Suppressor macrophage treated with lipopolysaccharide for 1 hour (primary cell): ENCODE data around the gene GRAMD1A.
A peak's percentile ranks its signal among the peaks of the same experiment; 100 is the strongest.
"Not testable (repeated sequence)": the region's sequence is repeated elsewhere in the genome, so short reads cannot be mapped to it uniquely, and the experiment has no call there.

Experiments used
- DNase-seq, 3 donors: peaks; one replicate each; pipeline ENCODE4 v3.0.0-alpha.2; 2020 to 2022

GRAMD1A gene

DNA sequence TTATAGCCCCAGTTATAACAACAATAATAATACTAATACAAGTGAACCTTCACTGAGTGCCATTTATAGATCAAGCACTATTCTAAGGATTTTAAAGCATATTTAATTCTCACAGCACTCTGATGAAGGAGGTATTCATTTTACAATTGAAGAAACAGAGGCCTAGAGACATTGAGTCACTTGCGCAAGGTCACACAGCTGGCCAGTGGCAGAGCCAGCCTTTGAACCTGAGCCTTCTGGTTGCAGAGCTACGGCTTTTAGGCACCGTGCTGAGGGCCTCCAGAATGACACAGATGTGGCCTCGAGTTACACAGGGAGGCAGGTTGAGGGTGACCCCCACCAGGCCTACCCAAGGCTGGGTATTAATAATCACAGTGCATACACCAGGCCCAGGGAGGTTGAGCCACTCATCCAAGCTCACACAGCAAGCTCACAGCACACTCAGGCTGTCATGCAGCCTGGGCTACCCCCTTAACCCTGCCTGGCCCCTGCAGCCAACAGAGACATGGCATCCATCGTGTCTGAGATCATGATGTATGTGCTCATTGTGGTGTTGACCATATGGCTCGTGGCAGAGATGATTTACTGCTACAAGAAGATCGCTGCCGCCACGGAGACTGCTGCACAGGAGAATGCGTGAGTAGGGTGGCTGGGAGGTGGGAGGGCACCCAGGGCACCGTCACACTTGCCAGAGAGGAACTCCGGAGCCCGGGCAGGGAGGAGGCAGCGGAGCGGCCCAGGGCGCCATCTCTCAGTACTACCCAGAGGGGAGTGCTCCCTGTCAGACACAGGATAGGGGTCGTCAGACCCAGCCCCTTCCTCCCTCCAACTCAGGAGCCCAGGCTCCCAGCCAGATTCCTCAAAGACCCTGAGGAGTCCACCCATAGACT, 38.7 kb downstream of the GRAMD1A start:
- peak; percentile 61 to 77 (median 70) for DNase-seq

- no peak for DNase-seq
Measured at GRCh38 chr19:35039881-35040825, 40.0 kb downstream of the GRAMD1A start.

GRCh38 chr19:35040826-35041547, 40.9 kb downstream of the GRAMD1A start:
- DNase-seq, result peak; percentile 56 to 82 (median 59)

DNA sequence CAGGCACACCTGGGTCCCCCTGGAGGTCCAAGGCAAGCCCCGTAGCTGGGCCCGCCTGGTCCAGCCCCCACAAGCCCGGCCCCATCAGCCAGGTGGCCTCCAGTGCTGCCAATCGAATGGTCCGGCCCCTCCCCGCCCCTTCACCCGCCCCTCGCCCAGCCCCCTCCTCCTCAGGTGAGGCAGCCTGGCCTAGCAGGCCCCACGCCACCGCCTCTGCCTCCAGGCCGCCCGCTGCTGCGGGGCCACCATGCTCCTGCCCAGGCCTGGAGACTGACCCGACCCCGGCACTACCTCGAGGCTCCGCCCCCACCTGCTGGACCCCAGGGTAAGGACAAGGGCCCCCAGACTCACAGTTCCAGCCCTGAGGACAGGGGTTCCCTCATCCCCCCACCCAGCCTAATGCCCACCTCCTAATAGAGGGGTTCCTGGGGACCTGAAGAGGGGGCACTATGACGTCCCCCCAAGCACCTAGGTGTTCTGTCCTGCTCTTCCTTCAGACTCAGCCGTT, 41.5 kb downstream of the GRAMD1A start, which contains the start of gene HPN:
Gene HPN (plus strand): TSS at position 174 of the 508 bp plus-strand sequence. CDS start 786 bp downstream, outside the sequence.
- no peak for DNase-seq

DNA sequence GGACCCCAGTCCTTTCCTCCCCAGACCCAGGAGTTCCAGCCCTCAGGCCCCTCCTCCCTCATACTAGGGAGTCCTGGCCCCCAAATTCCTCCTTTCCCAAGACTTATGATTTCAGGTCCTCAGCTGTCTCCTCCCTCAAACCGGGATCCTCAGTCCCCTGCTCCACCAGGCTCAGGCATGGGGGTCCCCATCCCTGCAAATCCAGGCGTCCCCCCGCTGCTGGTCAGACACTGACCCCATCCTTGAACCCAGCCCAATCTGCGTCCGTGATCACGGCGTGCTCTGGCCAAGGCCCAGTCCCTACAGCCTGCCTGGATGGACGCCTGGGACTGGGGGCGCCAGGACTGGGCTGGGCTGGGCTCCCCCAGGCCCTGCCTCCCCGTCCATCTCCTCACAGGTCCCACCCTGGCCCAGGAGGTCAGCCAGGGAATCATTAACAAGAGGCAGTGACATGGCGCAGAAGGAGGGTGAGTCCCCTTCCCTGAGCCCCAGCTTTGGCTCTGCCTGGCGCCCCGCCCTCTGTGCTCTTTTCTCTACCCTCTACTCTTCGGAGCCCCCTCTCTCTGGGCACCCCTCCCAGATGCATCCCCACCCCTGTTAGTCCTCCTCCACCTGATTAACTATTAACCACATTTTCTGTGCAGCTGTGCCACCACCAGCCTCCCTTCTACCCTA, 42.1 kb downstream of the GRAMD1A start:
- no peak for DNase-seq

- peak in 1 of 3 donors; percentile 0 for DNase-seq
Measured at GRCh38 chr19:35042954-35043604, 43.0 kb downstream of the GRAMD1A start.

GRCh38 chr19:35043906-35044305, 43.8 kb downstream of the GRAMD1A start:
- DNase-seq, result peak in 1 of 3 donors; percentile 2

GRCh38 chr19:35044317-35045117, 44.4 kb downstream of the GRAMD1A start:
- peak; percentile 64 to 66 (median 64) for DNase-seq

GRCh38 chr19:35045667-35046300, 45.7 kb downstream of the GRAMD1A start:
- DNase-seq, result peak; percentile 76 to 80 (median 78)

DNA sequence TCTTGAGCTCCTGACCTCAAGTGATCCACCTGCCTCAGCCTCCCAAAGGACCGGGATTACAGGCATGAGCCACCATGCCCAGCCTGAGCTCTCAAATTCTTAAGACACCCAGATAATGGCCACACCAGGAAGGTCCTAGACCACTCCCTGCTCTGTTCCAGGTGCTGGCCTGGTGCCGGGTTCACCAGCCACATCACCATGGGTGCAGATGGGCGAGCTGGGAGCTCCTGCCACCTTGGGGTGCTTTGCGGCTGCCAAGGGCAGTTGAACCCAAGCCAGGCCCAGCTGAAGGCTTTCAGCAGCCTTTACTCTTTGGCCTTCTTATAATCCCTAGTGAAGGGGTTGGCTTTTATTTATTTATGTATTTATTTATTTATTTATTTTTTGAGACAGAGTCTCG, 46.3 kb downstream of the GRAMD1A start:
- DNase-seq, result no peak

DNA sequence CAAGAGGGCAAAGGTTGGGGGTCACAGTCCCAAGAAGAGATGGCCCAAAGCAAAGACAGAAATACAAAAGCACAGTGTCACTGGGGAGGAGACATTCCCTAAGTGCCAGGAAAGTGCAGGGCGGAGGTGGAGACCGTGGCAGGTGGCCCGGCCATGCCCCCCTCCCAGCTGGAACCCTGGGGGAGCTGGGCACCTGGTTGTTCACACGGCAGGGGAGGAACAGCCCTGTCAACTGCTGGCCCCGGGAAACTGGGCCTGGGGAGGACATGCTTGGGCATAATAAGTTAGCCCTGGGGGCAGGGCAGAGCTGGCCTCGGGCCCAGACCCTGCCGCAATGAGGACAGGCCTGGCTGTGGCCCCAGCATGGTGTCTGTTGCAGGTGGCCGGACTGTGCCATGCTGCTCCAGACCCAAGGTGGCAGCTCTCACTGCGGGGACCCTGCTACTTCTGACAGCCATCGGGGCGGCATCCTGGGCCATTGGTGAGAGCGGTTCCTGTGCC, 48.8 kb downstream of the GRAMD1A start:
- no peak for DNase-seq

- DNase-seq, result no peak
Measured at GRCh38 chr19:35049456-35049855, 49.3 kb downstream of the GRAMD1A start.

GRCh38 chr19:35050662-35051061, 50.5 kb downstream of the GRAMD1A start:
- DNase-seq, result not testable (repeated sequence)

- DNase-seq, result not testable (repeated sequence)
Measured at GRCh38 chr19:35051268-35051667, 51.1 kb downstream of the GRAMD1A start.

DNA sequence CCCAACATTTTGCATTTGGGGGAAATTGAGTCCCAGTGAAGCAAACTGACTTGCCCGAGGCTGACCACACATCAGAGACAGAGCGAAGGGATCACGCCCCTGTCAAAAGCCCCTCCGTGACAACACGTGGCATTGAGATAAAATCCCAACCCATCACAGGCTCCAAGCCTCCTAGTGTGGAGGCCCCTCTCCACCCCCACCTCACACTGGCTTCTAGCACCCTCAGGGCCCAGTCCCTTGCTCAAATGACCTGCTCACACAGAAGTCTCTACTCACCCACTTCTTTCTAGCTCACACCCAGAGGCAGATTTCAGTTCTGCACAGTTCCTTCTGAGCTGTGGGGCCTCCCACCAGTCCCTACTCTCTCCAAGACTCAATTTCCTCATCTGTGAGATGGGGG, 51.7 kb downstream of the GRAMD1A start:
- no peak for DNase-seq

GRCh38 chr19:35052599-35053190, 52.6 kb downstream of the GRAMD1A start:
- no peak for DNase-seq

DNA sequence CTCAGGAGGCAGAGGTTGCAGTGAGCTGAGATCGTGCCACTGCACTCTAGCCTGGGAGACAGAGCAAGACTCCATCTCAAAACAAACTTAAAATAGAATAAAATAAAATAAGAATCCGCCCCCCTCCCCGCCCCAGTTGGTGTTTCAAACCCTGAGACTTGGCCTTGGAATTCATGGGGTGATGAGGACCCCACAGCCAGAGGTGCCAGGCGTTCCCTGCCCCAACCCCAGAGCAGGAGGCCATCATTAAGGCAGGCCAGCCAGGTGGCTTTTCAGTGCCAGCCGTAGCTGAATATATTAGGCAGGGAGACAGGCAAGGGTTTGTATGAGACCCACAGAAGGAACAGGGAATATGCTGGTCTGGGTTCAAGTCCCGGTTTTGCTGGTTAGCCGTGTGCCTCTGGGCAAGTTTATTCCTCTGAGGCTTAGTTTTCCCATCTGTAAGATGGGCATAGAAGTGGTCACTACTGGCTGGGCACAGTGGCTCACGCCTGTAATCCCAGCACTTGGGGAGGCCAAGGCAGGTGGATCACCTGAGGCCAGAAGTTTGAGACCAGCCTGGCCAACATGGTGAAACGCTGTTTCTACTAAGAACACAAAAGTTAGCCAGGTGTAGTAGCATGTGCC, 53.7 kb downstream of the GRAMD1A start:
- DNase-seq, result no peak

GRCh38 chr19:35054626-35055025, 54.5 kb downstream of the GRAMD1A start:
- no peak for DNase-seq

DNA sequence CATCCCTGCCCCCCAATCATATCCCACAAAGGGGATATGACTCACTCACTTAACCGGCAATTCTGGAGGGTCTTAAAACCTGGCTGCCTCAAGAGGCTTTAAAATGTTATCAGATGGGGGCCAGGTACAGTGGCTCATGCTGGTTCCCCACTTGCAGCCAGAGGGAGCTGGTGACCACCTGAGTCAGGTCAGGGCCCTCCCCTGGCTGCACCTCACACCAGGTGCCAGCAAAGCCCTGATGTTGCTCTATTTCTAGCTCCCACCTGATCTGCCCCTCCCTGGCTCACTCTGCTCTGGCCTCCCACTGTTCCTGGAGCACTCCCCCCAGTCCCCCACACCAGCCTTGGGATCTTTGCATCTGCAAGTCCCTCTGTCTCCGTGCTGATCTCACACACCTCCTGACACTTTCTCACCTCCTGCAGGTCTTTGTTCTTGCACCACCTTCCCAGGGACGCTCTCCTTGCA, 55.6 kb downstream of the GRAMD1A start:
- DNase-seq, result no peak
